Measurements from ENCODE around the gene TMCC1. TPM values are rescaled to one million over a fixed set of nuclear protein-coding genes. Genes with fewer than 3 reads are reported as not detected.

The TMCC1 gene
- total RNA-seq, 6 experiments from 2014 or later: 21.7 to 124 (median 25.2) TPM

DNA sequence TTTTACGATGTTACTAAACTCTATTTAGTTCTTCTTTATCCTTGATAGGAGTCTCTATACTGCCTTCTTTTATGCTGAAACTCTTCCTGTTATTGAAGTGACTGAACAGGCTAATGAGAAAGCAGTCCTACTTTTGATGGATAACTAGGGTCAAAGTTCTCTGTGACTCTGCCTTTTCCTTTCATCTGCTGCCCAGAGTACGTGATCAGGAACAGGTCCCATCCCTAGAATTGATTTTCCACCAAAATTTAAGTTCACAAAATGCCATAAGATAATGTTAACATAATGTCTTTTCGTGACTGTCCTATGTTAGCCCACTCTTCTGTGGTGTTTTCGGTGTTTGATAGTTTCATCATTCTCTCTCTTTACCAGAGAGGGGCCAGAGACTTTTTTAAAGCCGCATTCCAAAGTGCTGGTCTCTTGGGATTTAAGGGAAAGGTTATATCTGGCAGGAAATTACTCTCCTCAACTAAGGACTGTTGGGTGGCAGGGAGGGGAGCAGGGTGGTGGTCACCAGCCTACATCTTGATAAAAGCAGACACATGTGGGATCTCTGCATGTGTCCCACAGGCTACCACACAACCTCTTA is 236.8 kb downstream of the TMCC1 start:
- DNase-seq (peak in 1 of 3 donors; percentile 61), ATAC-seq (peak; percentile 79 to 89 (median 86))
- Histone ChIP-seq H3K9me3 (no peaks in the 10 kb centered on the region), H3K27ac (peak overlapping the region; percentile 49 to 74 (median 67)), H3K36me3 (peaks cover 0 to 12% (median 5%) of the 10 kb centered on the region in 4 donors), H3K4me1 (peaks cover 0 to 39% (median 17%) of the 10 kb centered on the region in 4 donors), H3K4me3 (peak overlapping the region; percentile 33 to 43 (median 37)), H3K27me3 (no peaks in the 10 kb centered on the region)
- 29% methylated on average over 5 of the region's 5 CpGs for WGBS (ENCODE audit: insufficient coverage, low coverage, low lambda C conversion rate, missing lambda C conversion rate)
- intact Hi-C loops (cut with DNase I): no loop called here
- peak; percentile 64 for TF ChIP-seq POLR2A (IDR thresholded peaks at IDR 0.05)
- TF ChIP-seq, protein P1, sequence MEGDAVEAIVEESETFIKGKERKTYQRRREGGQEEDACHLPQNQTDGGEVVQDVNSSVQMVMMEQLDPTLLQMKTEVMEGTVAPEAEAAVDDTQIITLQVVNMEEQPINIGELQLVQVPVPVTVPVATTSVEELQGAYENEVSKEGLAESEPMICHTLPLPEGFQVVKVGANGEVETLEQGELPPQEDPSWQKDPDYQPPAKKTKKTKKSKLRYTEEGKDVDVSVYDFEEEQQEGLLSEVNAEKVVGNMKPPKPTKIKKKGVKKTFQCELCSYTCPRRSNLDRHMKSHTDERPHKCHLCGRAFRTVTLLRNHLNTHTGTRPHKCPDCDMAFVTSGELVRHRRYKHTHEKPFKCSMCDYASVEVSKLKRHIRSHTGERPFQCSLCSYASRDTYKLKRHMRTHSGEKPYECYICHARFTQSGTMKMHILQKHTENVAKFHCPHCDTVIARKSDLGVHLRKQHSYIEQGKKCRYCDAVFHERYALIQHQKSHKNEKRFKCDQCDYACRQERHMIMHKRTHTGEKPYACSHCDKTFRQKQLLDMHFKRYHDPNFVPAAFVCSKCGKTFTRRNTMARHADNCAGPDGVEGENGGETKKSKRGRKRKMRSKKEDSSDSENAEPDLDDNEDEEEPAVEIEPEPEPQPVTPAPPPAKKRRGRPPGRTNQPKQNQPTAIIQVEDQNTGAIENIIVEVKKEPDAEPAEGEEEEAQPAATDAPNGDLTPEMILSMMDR (IDR thresholded peaks at IDR 0.05): no peak

DNA sequence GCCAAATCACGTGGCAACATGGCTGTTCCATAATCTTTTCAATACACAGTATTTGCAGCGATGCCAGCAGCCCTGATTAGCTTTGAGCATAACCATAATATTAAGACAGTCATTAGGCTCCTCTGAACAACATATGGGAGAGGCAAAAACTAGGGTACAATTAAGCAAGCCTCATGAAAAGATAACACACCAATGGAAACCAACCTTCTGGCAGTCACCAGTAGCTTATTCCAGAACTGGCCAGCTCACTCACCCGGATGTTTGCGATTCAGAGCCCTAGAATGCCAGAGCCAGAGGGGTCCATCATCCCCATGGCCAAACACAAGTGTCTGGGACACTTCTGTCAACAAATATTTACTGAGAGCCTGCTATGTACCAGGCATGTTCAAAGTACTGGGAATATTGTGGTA is 238.2 kb downstream of the TMCC1 start:
- TF ChIP-seq POLR2A (IDR thresholded peaks at IDR 0.05): no peak
- TF ChIP-seq, protein P1 (IDR thresholded peaks at IDR 0.05): no peak
- Histone ChIP-seq H3K27me3 (no peaks in the 10 kb centered on the region), H3K27ac (peak overlapping the region; percentile 49 to 74 (median 67)), H3K9me3 (no peaks in the 10 kb centered on the region), H3K4me1 (peaks cover 0 to 33% (median 18%) of the 10 kb centered on the region in 4 donors), H3K4me3 (peak overlapping the region; percentile 33 to 43 (median 37)), H3K36me3 (peaks cover 0 to 23% (median 6%) of the 10 kb centered on the region in 4 donors)
- peak in 3 of 4 donors; percentile 8 to 49 (median 29) for ATAC-seq
- 72% methylated on average over 3 of the region's 4 CpGs for WGBS (ENCODE audit: insufficient coverage, low coverage, low lambda C conversion rate, missing lambda C conversion rate)
- no peak for DNase-seq
- intact Hi-C loops (cut with DNase I): no loop called here

- DNase-seq: no peak
- intact Hi-C loops (cut with DNase I): no loop called here
- no peak overlapping the region for H3K27ac ChIP-seq
- H3K36me3 ChIP-seq: peaks cover 0 to 23% (median 6%) of the 10 kb centered on the region in 4 donors
- no peak overlapping the region for H3K4me3 ChIP-seq
- TF ChIP-seq POLR2A (IDR thresholded peaks at IDR 0.05): no peak
- TF ChIP-seq, protein P1 (IDR thresholded peaks at IDR 0.05): no peak
- peaks cover 0 to 33% (median 18%) of the 10 kb centered on the region in 4 donors for H3K4me1 ChIP-seq
- no peak for ATAC-seq
- no peaks in the 10 kb centered on the region for H3K9me3 ChIP-seq
- 92% methylated on average over 1 of the region's 1 CpG for WGBS (ENCODE audit: insufficient coverage, low coverage, low lambda C conversion rate, missing lambda C conversion rate)
- H3K27me3 ChIP-seq: no peaks in the 10 kb centered on the region
These were observed 239.4 kb downstream of the TMCC1 start for GRCh38 chr3:129654131-129654530.

DNA sequence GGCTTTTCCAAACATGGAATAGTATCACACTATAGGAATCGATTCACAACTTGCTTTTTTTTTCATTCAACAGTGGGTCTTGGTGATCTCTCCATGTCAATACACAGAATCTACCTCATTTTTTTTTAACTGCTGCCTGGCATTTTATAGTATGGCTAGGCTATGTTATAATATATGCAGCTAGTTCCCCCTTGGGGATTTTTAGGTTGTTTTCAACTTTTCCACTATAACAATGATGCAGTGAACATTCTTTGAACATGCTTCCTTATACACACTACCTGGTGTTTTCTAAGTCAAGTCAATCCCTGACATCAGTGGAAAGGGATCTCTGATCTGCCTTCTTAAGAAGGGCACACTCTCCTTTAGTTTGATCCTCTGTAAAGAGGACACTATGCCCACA is 240.5 kb downstream of the TMCC1 start:
- intact Hi-C loops (cut with DNase I): no loop called here
- no peak overlapping the region for H3K27ac ChIP-seq
- 63% methylated on average over 1 of the region's 1 CpG for WGBS (ENCODE audit: insufficient coverage, low coverage, low lambda C conversion rate, missing lambda C conversion rate)
- peaks cover 0 to 23% (median 6%) of the 10 kb centered on the region in 4 donors for H3K36me3 ChIP-seq
- TF ChIP-seq POLR2A (IDR thresholded peaks at IDR 0.05): no peak
- TF ChIP-seq, protein P1 (IDR thresholded peaks at IDR 0.05): no peak
- no peak for DNase-seq
- peaks cover 0 to 27% (median 18%) of the 10 kb centered on the region in 4 donors for H3K4me1 ChIP-seq
- no peaks in the 10 kb centered on the region for H3K9me3 ChIP-seq
- no peak for ATAC-seq
- H3K4me3 ChIP-seq: no peak overlapping the region
- no peaks in the 10 kb centered on the region for H3K27me3 ChIP-seq

All from right lobe of liver (tissue), 6 donors.